ENCODE measurements around the gene VSX1.

VSX1 gene

DNA sequence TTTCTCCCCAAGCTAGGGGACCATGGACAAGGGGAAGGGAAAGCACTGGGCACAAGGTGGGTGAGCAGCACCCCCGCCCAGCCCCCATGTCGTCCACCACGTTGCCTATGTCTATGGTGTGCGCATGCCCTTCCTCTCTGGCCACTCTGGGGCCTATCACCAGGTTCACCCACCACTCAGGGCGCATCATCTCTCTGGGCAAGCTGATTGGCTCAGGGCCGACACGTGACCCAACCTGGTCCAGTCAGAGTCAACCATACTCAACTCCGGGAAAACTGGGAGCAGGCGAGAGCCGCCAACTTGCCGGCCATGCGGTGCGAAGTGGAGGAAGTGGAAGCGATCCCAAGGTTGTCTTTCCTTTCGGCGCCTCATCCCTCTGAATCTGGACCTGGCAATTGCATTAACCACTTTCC lies 49.9 kb downstream of the VSX1 start:
- DNase-seq (ENCODE audit: low spot score): no peak
- TF ChIP-seq, protein P1, sequence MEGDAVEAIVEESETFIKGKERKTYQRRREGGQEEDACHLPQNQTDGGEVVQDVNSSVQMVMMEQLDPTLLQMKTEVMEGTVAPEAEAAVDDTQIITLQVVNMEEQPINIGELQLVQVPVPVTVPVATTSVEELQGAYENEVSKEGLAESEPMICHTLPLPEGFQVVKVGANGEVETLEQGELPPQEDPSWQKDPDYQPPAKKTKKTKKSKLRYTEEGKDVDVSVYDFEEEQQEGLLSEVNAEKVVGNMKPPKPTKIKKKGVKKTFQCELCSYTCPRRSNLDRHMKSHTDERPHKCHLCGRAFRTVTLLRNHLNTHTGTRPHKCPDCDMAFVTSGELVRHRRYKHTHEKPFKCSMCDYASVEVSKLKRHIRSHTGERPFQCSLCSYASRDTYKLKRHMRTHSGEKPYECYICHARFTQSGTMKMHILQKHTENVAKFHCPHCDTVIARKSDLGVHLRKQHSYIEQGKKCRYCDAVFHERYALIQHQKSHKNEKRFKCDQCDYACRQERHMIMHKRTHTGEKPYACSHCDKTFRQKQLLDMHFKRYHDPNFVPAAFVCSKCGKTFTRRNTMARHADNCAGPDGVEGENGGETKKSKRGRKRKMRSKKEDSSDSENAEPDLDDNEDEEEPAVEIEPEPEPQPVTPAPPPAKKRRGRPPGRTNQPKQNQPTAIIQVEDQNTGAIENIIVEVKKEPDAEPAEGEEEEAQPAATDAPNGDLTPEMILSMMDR (IDR thresholded peaks at IDR 0.05; ENCODE audit: extremely low read depth, insufficient read depth, missing control alignments): no peak
- in situ Hi-C loops (cut with MboI; ENCODE audit: low pct_unique_long_range_greater_than_20kb, low sequenced_read_pairs, unreplicated experiment): no loop called here

DNA sequence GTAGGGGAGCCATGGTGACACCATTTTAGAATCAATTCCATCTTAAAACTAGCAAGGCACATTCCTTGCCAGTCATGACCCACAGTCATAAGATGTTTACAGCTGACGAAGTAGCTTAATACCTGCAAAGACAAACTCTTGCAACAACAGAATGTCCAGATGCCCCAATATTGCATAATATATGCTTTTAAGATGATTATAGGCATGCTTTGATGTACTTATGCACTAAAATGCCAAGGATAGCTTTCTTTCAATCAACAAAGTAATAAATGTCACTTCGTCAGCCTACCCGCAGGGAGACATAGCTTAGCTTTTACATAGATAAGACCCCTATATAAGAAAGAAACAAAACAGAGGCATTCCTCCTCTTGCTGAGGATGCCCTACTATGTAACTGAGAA lies 50.7 kb downstream of the VSX1 start:
- TF ChIP-seq, protein P1 (IDR thresholded peaks at IDR 0.05; ENCODE audit: extremely low read depth, insufficient read depth, missing control alignments): no peak
- DNase-seq (ENCODE audit: low spot score): no peak
- in situ Hi-C loops (cut with MboI; ENCODE audit: low pct_unique_long_range_greater_than_20kb, low sequenced_read_pairs, unreplicated experiment): no loop called here

DNA sequence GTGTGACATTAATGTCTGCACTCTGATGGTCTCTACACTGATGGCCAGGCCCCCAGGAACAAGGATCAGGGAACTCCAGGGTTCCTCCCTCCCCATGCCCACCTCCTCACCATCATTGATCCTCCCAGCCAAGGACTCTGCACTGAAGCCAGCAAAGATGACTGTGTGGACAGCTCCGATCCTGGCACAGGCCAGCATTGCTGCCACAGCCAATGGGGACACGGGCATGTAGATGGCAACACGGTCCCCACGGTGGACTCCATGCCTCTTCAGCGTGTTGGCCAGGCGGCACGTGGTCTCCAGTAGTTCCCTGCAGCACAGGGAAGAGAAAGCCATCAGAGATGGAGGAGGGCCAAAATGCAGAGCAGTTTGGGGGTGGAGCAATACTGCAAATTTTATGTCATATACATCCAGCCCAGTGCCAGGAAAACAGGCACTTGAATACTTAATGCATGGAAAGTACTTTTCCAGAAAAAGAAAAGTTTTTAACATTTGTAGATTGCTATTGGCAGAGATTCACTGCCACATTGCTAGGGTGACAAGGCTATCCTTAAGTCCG lies 51.2 kb downstream of the VSX1 start:
- TF ChIP-seq, protein P1 (IDR thresholded peaks at IDR 0.05; ENCODE audit: extremely low read depth, insufficient read depth, missing control alignments): no peak
- in situ Hi-C loops (cut with MboI; ENCODE audit: low pct_unique_long_range_greater_than_20kb, low sequenced_read_pairs, unreplicated experiment): no loop called here
- no peak for DNase-seq (ENCODE audit: low spot score)

DNA sequence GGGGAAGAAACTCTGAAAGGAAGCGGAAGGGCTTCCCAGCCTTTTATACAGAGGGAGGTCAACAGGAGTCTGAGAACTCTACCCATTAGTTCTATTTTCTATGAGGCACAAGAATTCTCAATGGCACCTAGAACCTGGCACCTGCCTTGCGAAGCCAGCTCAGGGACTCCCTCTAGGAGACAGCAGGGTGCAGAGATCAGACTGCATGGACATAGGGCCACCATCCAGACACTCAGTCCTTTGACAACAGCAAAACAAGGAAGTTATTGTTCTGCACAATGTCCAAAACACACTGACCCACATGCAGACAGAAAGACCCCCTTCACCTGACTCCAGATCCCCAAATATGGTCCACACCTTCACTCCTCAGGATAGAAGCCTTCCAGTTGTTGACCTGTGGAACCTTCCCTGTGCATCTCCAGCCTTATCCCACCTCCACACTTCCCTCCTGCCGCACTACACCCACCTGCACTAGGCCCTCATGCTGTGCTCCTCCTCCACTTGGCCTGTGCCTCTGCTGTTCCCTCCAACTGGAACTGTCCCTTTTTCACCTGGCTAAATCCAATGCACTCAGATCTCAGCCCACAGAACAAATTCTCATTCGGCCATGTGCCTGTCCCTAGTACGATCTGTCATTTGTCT lies 51.8 kb downstream of the VSX1 start:
- TF ChIP-seq, protein P1 (IDR thresholded peaks at IDR 0.05; ENCODE audit: extremely low read depth, insufficient read depth, missing control alignments): no peak
- in situ Hi-C loops (cut with MboI; ENCODE audit: low pct_unique_long_range_greater_than_20kb, low sequenced_read_pairs, unreplicated experiment): no loop called here
- DNase-seq (ENCODE audit: low spot score): no peak

DNA sequence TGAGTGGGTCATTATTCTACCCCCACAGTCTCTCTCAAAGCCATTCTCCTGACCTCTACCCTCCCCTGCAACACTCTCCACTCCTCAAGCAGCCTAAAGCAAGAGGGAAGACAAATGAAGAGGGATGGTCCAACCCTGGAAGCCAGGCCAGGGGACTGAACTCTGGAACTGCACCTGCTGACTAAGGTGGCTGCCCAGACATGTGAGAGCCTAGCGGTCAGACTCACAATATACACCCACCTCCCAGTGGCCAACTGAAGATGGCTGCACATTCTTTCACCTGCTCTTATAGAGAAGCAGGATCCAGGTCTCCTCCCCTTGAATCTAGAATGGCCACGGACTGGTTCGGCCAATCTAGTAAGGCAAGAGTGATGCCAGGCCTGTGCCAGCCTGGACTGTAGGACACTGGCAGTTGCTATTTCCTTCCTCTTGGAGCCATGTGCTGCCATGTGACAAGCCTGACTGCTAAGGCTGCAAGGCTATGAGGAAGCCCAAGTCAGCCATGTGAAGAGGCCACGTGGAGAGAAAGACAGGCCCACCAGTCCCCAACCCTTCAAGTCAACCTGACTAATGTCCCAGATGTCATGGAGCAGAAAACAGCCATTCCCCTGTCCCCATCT lies 55.8 kb downstream of the VSX1 start:
- in situ Hi-C loops (cut with MboI; ENCODE audit: low pct_unique_long_range_greater_than_20kb, low sequenced_read_pairs, unreplicated experiment): no loop called here
- TF ChIP-seq, protein P1 (IDR thresholded peaks at IDR 0.05; ENCODE audit: extremely low read depth, insufficient read depth, missing control alignments): no peak
- no peak for DNase-seq (ENCODE audit: low spot score)
